Fibroblast of lung (primary cell): ENCODE data around the gene ST6GALNAC5. TPM values are rescaled to one million over a fixed set of nuclear protein-coding genes. Genes with fewer than 3 reads are reported as not detected.

Experiments
- DNase-seq, 2 donors: peaks; one replicate each; pipeline versions ENCODE4 v3.0.0 to v3.0.0-alpha.2; 2010; ENCODE audit warnings: low read depth in 2 of 2
- H2AFZ ChIP-seq: 2 replicates; pipeline ENCODE4 v1.5.1; 2012; ENCODE audit warnings: low read length, control low read depth, inconsistent platforms
- H3K27ac ChIP-seq: 2 replicates; pipeline ENCODE4 v1.5.1; 2011; ENCODE audit warnings: low read length, control low read depth; ENCODE audit not compliant: insufficient read depth
- H3K27me3 ChIP-seq: 2 replicates; pipeline ENCODE4 v1.5.1; 2011; ENCODE audit warnings: mild to moderate bottlenecking, low read length; ENCODE audit not compliant: control insufficient read depth, insufficient read depth
- H3K36me3 ChIP-seq: 2 replicates; pipeline ENCODE4 v1.5.1; 2011; ENCODE audit warnings: low read length; ENCODE audit not compliant: control insufficient read depth, insufficient read depth
- H3K4me1 ChIP-seq: 2 replicates; pipeline ENCODE4 v1.5.1; 2011; ENCODE audit warnings: low read length; ENCODE audit not compliant: control insufficient read depth, insufficient read depth; ENCODE audit errors: extremely low read depth
- H3K4me2 ChIP-seq: 2 replicates; pipeline ENCODE4 v1.5.1; 2011; ENCODE audit warnings: low read length, control low read depth; ENCODE audit not compliant: insufficient read depth; ENCODE audit errors: extremely low read depth
- H3K4me3 ChIP-seq, 4 experiments: fragments of 200-600 bp in 1 of 4; sonication (generic) in 1 of 4; replicated peaks in 1 of 4; 2 replicates each; pipeline ENCODE4 v1.5.1; 2011 to 2016; ENCODE audit warnings: low read length in 4 of 4, low read depth in 3 of 4, mild to moderate bottlenecking in 3 of 4, control low read depth in 2 of 4, inconsistent platforms in 1 of 4, mixed read lengths in 1 of 4; ENCODE audit not compliant: insufficient read depth in 1 of 4; ENCODE audit errors: control extremely low read depth in 1 of 4
- H3K79me2 ChIP-seq: 2 replicates; pipeline ENCODE4 v1.5.1; 2012; ENCODE audit warnings: mild to moderate bottlenecking, low read length, inconsistent platforms; ENCODE audit not compliant: control insufficient read depth, insufficient read depth
- H3K9ac ChIP-seq: 2 replicates; pipeline ENCODE4 v1.5.1; 2011; ENCODE audit warnings: mild to moderate bottlenecking, low read length, control low read depth; ENCODE audit not compliant: insufficient read depth
- H3K9me3 ChIP-seq: 2 replicates; pipeline ENCODE4 v1.5.1; 2012; ENCODE audit warnings: low read depth, low read length; ENCODE audit not compliant: control insufficient read depth, insufficient read depth
- H4K20me1 ChIP-seq: 2 replicates; pipeline ENCODE4 v1.5.1; 2011; ENCODE audit warnings: low read length; ENCODE audit not compliant: control insufficient read depth, insufficient read depth; ENCODE audit errors: extremely low read depth
- CTCF ChIP-seq, 2 donors: IDR thresholded peaks in 1 of 2; conservative IDR thresholded peaks in 1 of 2; 1 replicate in 1 of 2; 2 replicates in 1 of 2; pipeline ENCODE4 v1.5.1; 2011 to 2012; ENCODE audit warnings: low read length in 2 of 2, control low read depth in 1 of 2, inconsistent platforms in 1 of 2, low read depth in 1 of 2, mild to moderate bottlenecking in 1 of 2
- EZH2 ChIP-seq: IDR thresholded peaks from 2 replicates; pipeline ENCODE4 v1.5.1; 2012; ENCODE audit warnings: low read length, control low read depth, mild to moderate bottlenecking; ENCODE audit errors: missing control alignments
- polyA plus RNA-seq, 2 donors: library from polyadenylated mRNA; depleted of rRNA in 1 of 2; stranded (reverse) in 1 of 2; unstranded in 1 of 2; fragments of >200 nt; gene quantifications; 2 replicates each; pipeline ENCODE4 v1.2.1, GENCODE V29; 2011 to 2012; ENCODE audit warnings: missing spikeins in 1 of 2
- total RNA-seq: library from RNA; depleted of rRNA; stranded (reverse); fragments of >200 nt; gene quantifications from 2 replicates; pipeline ENCODE4 v1.2.1, GENCODE V29; 2014

ST6GALNAC5 gene
- total and polyA plus RNA-seq, 2 donors (not counting 1 experiment from before 2014, with no cell fraction given): 0.37 to 0.83 TPM

- H3K4me2 ChIP-seq: no peak overlapping the region
- H3K4me3 ChIP-seq: no peak overlapping the region
- no peaks in the 10 kb centered on the region for H4K20me1 ChIP-seq
- no peaks in the 10 kb centered on the region for H3K27me3 ChIP-seq
- no peak overlapping the region for H3K9ac ChIP-seq
- H3K4me1 ChIP-seq: no peaks in the 10 kb centered on the region
- no peak for DNase-seq
- H3K27ac ChIP-seq: no peak overlapping the region
- no peaks in the 10 kb centered on the region for H3K36me3 ChIP-seq
- TF ChIP-seq CTCF (conservative IDR thresholded peaks at IDR 0.05 in 1 of 2, IDR thresholded peaks at IDR 0.05 in 1 of 2; ENCODE audit: low read depth in 1 of 2, low read length in 2 of 2): no peak
- TF ChIP-seq EZH2: no peak
- no peaks in the 10 kb centered on the region for H3K9me3 ChIP-seq
- H2AFZ ChIP-seq: no peak overlapping the region
- H3K79me2 ChIP-seq: no peaks in the 10 kb centered on the region
These were observed 25.8 kb upstream of the ST6GALNAC5 start for GRCh38 chr1:76841460-76841859.

- no peaks in the 10 kb centered on the region for H3K79me2 ChIP-seq
- no peaks in the 10 kb centered on the region for H3K36me3 ChIP-seq
- no peaks in the 10 kb centered on the region for H3K4me1 ChIP-seq
- no peak overlapping the region for H3K4me3 ChIP-seq
- no peak for DNase-seq
- H4K20me1 ChIP-seq: no peaks in the 10 kb centered on the region
- peak overlapping the region; percentile 15 for H3K4me2 ChIP-seq
- H3K9me3 ChIP-seq: no peaks in the 10 kb centered on the region
- TF ChIP-seq CTCF (conservative IDR thresholded peaks at IDR 0.05 in 1 of 2, IDR thresholded peaks at IDR 0.05 in 1 of 2; ENCODE audit: low read depth in 1 of 2, low read length in 2 of 2) (no peak), EZH2 (no peak)
- no peaks in the 10 kb centered on the region for H3K27me3 ChIP-seq
- H2AFZ ChIP-seq: no peak overlapping the region
- H3K9ac ChIP-seq: no peak overlapping the region
- H3K27ac ChIP-seq: no peak overlapping the region
These were observed 23.3 kb upstream of the ST6GALNAC5 start for GRCh38 chr1:76843821-76844464.

- Histone ChIP-seq H3K27me3 (no peaks in the 10 kb centered on the region), H3K79me2 (no peaks in the 10 kb centered on the region), H3K36me3 (no peaks in the 10 kb centered on the region), H3K9me3 (no peaks in the 10 kb centered on the region), H2AFZ (no peak overlapping the region), H3K4me3 (no peak overlapping the region), H3K4me1 (no peaks in the 10 kb centered on the region), H3K4me2 (no peak overlapping the region), H3K9ac (no peak overlapping the region), H3K27ac (no peak overlapping the region), H4K20me1 (no peaks in the 10 kb centered on the region)
- DNase-seq: no peak
- TF ChIP-seq EZH2 (no peak), CTCF (conservative IDR thresholded peaks at IDR 0.05 in 1 of 2, IDR thresholded peaks at IDR 0.05 in 1 of 2; ENCODE audit: low read depth in 1 of 2, low read length in 2 of 2) (no peak)
These were observed 13.0 kb upstream of the ST6GALNAC5 start for GRCh38 chr1:76854255-76854654.
